Measurements from ENCODE around the gene CMTR1.

GRCh38 chr6:37482606-37483251 lies 49.7 kb downstream of the CMTR1 start:
- TF ChIP-seq REST (IDR thresholded peaks at IDR 0.05) (no peak), CTCF (IDR thresholded peaks at IDR 0.05; ENCODE audit: low read depth, low read length, missing input control) (no peak), EGR1 (IDR thresholded peaks at IDR 0.05; ENCODE audit: low read depth in 2 of 2) (no peak), GABPA (IDR thresholded peaks at IDR 0.05 in 1 of 2, conservative IDR thresholded peaks at IDR 0.05 in 1 of 2) (no peak), YY1 (IDR thresholded peaks at IDR 0.05) (no peak), ATF3 (IDR thresholded peaks at IDR 0.05) (no peak), JUND (IDR thresholded peaks at IDR 0.05) (no peak), SP1 (IDR thresholded peaks at IDR 0.05) (no peak), TAF1 (conservative IDR thresholded peaks at IDR 0.05) (no peak), RAD21 (IDR thresholded peaks at IDR 0.05) (no peak), MAX (IDR thresholded peaks at IDR 0.05) (no peak), HNF4A (conservative IDR thresholded peaks at IDR 0.05) (no peak), RXRA (IDR thresholded peaks at IDR 0.05) (no peak), FOXA1 (IDR thresholded peaks at IDR 0.05) (no peak)
